ENCODE measurements around the gene BCAT1. TPM values are rescaled to one million over a fixed set of nuclear protein-coding genes. Genes with fewer than 3 reads are reported as not detected.
"Not testable (repeated sequence)": the region's sequence is repeated elsewhere in the genome, so short reads cannot be mapped to it uniquely, and the experiment has no call there.

The BCAT1 gene
- total and polyA plus RNA-seq, 8 donors: 1.3 to 33.0 (median 7.4) TPM

DNA sequence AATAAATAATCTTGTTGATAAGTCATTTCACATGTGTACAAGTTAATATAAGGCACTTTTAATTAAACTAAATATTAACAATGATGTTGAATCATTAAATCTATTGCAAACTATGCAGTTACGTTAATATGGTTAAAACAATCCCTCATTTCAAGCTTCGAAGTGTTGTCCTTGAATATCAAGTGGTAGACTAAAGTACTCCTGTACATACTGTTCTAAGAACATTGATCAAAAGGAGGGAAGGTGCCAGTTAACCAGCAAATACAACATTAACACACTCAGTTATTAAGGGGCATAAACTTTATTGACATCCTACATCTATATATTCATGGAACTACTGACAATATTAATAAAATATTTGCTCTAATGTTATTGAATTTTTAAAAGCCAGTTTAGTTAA is 8.7 kb downstream of the BCAT1 start:
- DNase-seq: no peak
- 87 to 96% (median 95%) methylated on average over 2 of the region's 2 CpGs for WGBS, 5 donors

DNA sequence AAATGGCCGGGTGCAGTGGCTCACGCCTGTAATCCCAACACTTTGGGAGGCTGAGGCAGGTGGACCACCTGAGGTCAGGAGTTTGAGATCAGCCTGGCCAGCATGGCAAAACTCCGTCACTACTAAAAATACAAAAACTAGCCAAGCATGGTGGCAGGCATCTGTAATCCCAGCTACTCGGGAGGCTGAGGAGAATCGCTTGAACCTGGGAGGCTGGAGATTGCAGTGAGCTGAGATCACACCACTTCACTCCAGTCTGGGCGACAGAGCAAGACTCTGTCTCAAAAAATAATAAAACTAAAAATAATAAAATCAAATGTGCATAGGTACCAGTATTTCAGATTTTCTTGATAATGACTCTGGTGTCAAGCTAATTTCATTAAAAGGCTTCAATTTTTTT is 9.3 kb downstream of the BCAT1 start:
- H3K4me3 ChIP-seq; H3K9me3 ChIP-seq; H3K4me1 ChIP-seq; intact Hi-C loops (cut with DNase I; ENCODE audit: low total_unique reads); DNase-seq; H3K27me3 ChIP-seq; H3K36me3 ChIP-seq; H3K27ac ChIP-seq: not testable (repeated sequence)
- WGBS, 5 donors: 95 to 98% (median 97%) methylated on average over 6 of the region's 6 CpGs

More for the DNA sequence above, 8.7 kb downstream of the BCAT1 start:
- H3K9me3 ChIP-seq: no peaks in the 10 kb centered on the region
- no peaks in the 10 kb centered on the region for H3K27me3 ChIP-seq
- no peaks in the 10 kb centered on the region for H3K36me3 ChIP-seq
- intact Hi-C loops (cut with DNase I; ENCODE audit: low total_unique reads): no loop called here
- H3K27ac ChIP-seq: no peak overlapping the region
- H3K4me1 ChIP-seq: no peaks in the 10 kb centered on the region
- TF ChIP-seq EP300 (IDR thresholded peaks at IDR 0.05) (no peak), POLR2A (IDR thresholded peaks at IDR 0.05) (no peak), POLR2AphosphoS5 (IDR thresholded peaks at IDR 0.05) (no peak)
- TF ChIP-seq, protein P1, sequence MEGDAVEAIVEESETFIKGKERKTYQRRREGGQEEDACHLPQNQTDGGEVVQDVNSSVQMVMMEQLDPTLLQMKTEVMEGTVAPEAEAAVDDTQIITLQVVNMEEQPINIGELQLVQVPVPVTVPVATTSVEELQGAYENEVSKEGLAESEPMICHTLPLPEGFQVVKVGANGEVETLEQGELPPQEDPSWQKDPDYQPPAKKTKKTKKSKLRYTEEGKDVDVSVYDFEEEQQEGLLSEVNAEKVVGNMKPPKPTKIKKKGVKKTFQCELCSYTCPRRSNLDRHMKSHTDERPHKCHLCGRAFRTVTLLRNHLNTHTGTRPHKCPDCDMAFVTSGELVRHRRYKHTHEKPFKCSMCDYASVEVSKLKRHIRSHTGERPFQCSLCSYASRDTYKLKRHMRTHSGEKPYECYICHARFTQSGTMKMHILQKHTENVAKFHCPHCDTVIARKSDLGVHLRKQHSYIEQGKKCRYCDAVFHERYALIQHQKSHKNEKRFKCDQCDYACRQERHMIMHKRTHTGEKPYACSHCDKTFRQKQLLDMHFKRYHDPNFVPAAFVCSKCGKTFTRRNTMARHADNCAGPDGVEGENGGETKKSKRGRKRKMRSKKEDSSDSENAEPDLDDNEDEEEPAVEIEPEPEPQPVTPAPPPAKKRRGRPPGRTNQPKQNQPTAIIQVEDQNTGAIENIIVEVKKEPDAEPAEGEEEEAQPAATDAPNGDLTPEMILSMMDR (IDR thresholded peaks at IDR 0.05): no peak
- no peak overlapping the region for H3K4me3 ChIP-seq

DNA sequence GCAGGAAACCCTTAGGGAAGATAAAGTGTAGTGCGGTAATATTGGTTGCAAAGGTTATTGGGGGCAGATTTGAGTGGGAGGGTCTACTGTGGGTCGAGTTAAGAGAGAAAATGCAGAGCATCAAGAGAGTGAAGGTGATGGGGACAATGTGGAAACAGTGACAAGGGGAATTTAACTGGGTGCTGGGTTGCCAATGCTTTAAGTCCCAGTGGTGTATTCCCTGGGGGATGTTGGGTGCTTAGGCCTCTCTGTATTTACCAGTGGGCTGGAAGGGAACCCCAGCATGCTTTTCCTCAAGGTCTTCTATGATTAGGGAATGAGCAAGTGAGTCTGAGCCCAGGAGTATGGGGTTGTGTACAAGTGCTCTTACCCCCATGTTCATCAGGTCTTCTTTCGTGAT is 10.6 kb downstream of the BCAT1 start:
- Histone ChIP-seq H3K36me3 (no peaks in the 10 kb centered on the region), H3K9me3 (no peaks in the 10 kb centered on the region), H3K27ac (no peak overlapping the region), H3K27me3 (no peaks in the 10 kb centered on the region), H3K4me1 (no peaks in the 10 kb centered on the region), H3K4me3 (no peak overlapping the region)
- no peak for DNase-seq
- WGBS, 5 donors: 51 to 81% (median 58%) methylated on average over 3 of the region's 3 CpGs
- intact Hi-C loops (cut with DNase I; ENCODE audit: low total_unique reads): no loop called here
- TF ChIP-seq, protein P1 (IDR thresholded peaks at IDR 0.05): no peak

DNA sequence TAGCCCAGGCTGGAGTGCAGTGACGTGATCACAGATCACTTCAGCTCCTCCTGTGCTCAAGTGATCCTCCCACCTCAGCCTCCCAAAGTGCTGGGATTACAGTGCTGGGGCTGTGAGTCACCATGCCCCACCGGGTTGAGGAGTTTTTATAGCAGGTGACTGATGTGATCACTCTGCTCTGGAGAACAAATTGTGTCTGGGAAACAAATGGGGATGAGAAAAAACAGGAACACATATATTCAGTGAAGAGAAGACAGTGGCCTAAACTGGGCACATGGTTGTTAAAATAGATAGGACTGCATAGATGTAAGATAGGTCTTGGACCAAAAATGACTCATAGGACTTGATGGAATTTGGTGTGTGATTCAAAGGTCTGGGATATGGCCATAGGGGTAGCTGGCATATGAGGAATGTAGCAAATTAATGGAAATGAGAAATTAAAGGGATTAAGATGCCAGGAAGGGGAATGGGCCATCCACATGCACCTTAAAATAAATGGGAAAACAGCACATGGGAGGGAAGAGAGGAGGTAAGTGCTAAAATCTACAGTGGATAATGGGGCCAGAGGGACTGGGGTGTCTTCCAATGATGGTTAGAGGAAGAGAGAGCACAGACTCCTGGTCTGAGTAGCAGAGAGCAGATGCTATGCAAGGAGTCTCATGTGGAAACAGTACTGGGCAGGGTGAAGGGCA is 11.2 kb downstream of the BCAT1 start:
- TF ChIP-seq POLR2AphosphoS5 (IDR thresholded peaks at IDR 0.05) (no peak), POLR2A (IDR thresholded peaks at IDR 0.05) (no peak), EP300 (IDR thresholded peaks at IDR 0.05) (no peak)
- TF ChIP-seq, protein P1 (IDR thresholded peaks at IDR 0.05): no peak
- no peaks in the 10 kb centered on the region for H3K27me3 ChIP-seq
- no peaks in the 10 kb centered on the region for H3K36me3 ChIP-seq
- intact Hi-C loops (cut with DNase I; ENCODE audit: low total_unique reads): no loop called here
- no peak overlapping the region for H3K4me3 ChIP-seq
- H3K4me1 ChIP-seq: no peaks in the 10 kb centered on the region
- WGBS, 5 donors: 53 to 72% (median 68%) methylated on average over 2 of the region's 2 CpGs
- no peak for DNase-seq
- no peaks in the 10 kb centered on the region for H3K9me3 ChIP-seq
- no peak overlapping the region for H3K27ac ChIP-seq

DNA sequence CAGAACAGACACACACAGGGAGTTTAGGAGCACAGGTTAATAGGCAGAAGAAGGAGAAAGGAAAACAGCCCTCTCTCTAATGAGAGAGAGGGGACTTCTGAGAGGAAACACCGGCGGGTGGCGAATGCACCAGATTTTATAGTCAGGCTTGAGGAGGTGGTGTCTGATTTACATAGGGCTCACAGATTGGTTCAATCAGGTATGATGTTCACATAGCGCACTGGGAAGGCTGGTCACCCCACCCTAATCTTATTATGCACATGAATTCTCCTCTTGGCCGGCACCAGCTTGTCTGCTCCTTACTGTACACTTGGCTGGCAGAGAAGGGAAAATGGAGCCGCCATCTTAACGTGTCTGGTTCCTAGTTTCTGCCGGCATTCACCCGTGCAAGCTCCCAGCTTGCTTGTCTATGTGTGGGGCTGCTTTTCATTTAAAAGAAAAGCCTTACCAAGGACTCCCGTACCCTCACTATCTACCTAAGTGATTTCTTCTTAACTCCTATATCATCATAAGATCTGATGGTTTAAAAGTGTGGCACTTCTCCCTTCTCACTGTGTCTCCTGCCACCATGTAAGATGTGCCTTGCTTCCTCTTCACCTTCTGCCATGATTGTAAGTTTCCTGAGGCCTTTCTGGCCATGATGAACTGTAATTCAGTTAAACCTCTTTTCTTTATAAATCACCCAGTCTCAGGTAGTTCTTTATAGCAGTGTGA is 15.1 kb downstream of the BCAT1 start:
- DNase-seq: no peak
- Histone ChIP-seq H3K36me3 (no peaks in the 10 kb centered on the region), H3K27me3 (no peaks in the 10 kb centered on the region), H3K4me1 (no peaks in the 10 kb centered on the region), H3K4me3 (no peak overlapping the region), H3K9me3 (no peaks in the 10 kb centered on the region), H3K27ac (no peak overlapping the region)
- intact Hi-C loops (cut with DNase I; ENCODE audit: low total_unique reads): no loop called here
- 74 to 91% (median 82%) methylated on average over 10 of the region's 10 CpGs for WGBS, 5 donors
- TF ChIP-seq POLR2AphosphoS5 (IDR thresholded peaks at IDR 0.05) (no peak), POLR2A (IDR thresholded peaks at IDR 0.05) (no peak), EP300 (IDR thresholded peaks at IDR 0.05) (no peak)
- TF ChIP-seq, protein P1 (IDR thresholded peaks at IDR 0.05): no peak
